GM06990 (cell line): ENCODE data around the gene EIF3D.
"Not testable (repeated sequence)": the region's sequence is repeated elsewhere in the genome, so short reads cannot be mapped to it uniquely, and the experiment has no call there.

Source experiments
- DNase-seq: peaks from one replicate; pipeline ENCODE4 v3.0.0-alpha.2; 2011; ENCODE audit not compliant: insufficient read length; ENCODE audit errors: extremely low read depth
- H3K27me3 ChIP-seq: replicated peaks from 2 replicates; pipeline ENCODE4 v1.6.0; 2011; ENCODE audit warnings: low read length; ENCODE audit not compliant: control insufficient read depth, insufficient read depth
- H3K36me3 ChIP-seq: 2 replicates; pipeline ENCODE4 v1.5.1; 2011; ENCODE audit warnings: low read length; ENCODE audit not compliant: control insufficient read depth, insufficient read depth
- H3K4me3 ChIP-seq: replicated peaks from 2 replicates; pipeline ENCODE4 v1.5.1; 2011; ENCODE audit warnings: low read depth, mild to moderate bottlenecking, control low read depth, low read length
- CTCF ChIP-seq: IDR thresholded peaks from 2 replicates; pipeline ENCODE4 v1.5.1; 2011; ENCODE audit warnings: low read length, control low read depth, mild to moderate bottlenecking, inconsistent platforms; ENCODE audit not compliant: insufficient read depth, poor library complexity, severe bottlenecking

EIF3D gene

DNA sequence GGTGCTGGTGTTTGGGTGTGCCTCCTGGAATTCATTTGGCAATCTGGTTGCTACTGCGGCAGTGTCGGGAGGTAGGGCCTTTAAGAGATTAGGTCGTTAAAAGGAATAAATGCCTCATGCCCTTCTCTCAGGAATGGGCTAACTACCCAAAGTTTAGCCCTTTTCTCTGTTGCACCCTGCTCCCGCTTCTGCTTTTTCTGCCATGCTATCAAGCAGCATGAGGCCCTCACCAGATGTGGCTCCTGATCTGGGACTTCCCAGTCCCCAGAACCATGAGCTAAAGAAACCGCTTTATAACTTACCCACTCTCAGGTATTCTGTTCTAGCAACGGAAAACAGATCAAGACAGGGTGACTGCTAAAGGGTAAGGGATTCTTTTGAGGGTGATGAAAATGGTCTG lies 6.3 kb downstream of the EIF3D start:
- Histone ChIP-seq H3K27me3 (no peaks in the 10 kb centered on the region), H3K4me3 (no peak overlapping the region), H3K36me3 (peaks cover 53% of the 10 kb centered on the region)
- TF ChIP-seq CTCF: no peak
- DNase-seq: no peak

DNA sequence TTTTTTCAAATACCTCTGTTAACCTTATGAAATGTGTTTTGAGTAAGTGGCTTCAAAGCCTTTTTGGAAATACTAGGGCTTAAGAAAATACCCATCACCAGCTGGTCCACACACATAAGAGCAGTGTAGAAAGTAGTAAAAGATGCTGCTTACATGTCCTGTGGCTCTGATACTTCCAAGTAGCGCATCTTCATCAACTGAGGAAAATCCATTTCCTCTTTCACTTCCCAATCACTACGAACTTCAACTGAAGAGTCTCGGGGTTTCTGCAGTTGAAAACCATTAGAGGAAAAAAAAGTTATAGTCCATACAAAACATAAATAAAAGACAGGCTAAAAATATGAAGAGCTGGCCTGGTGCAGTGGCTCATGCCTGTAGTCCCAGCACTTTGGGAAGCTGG lies 8.5 kb downstream of the EIF3D start:
- no peak for TF ChIP-seq CTCF
- Histone ChIP-seq H3K36me3 (peaks cover 58% of the 10 kb centered on the region), H3K4me3 (no peak overlapping the region), H3K27me3 (no peaks in the 10 kb centered on the region)
- no peak for DNase-seq

- H3K27me3 ChIP-seq, DNase-seq, H3K4me3 ChIP-seq: not testable (repeated sequence)
- peaks cover 59% of the 10 kb centered on the region for H3K36me3 ChIP-seq
These were observed 9.1 kb downstream of the EIF3D start for GRCh38 chr22:36519906-36520305.

- H3K27me3 ChIP-seq: no peaks in the 10 kb centered on the region
- no peak overlapping the region for H3K4me3 ChIP-seq
- TF ChIP-seq CTCF: no peak
- H3K36me3 ChIP-seq: peaks cover 56% of the 10 kb centered on the region
- DNase-seq: no peak
These were observed 14.2 kb downstream of the EIF3D start for GRCh38 chr22:36514766-36515165.

- H3K4me3 ChIP-seq: no peak overlapping the region
- no peak for TF ChIP-seq CTCF
- peaks cover 44% of the 10 kb centered on the region for H3K36me3 ChIP-seq
- DNase-seq: no peak
- H3K27me3 ChIP-seq: no peaks in the 10 kb centered on the region
These were observed 16.0 kb downstream of the EIF3D start for GRCh38 chr22:36512991-36513390.

- no peak for DNase-seq
- no peaks in the 10 kb centered on the region for H3K27me3 ChIP-seq
- peaks cover 43% of the 10 kb centered on the region for H3K36me3 ChIP-seq
- H3K4me3 ChIP-seq: no peak overlapping the region
- TF ChIP-seq CTCF: no peak
These were observed 16.6 kb downstream of the EIF3D start for GRCh38 chr22:36512333-36512732.
